Keratinocyte (primary cell): ENCODE data around the gene ARRDC2. TPM values are rescaled to one million over a fixed set of nuclear protein-coding genes. Genes with fewer than 3 reads are reported as not detected.
A peak's percentile ranks its signal among the peaks of the same experiment; 100 is the strongest.

Experiments
- DNase-seq: peaks from one replicate; pipeline ENCODE4 v3.0.0-alpha.2; 2011; ENCODE audit warnings: low read depth, missing footprints, low spot score
- FAIRE-seq: peaks from 2 replicates; lab custom pipeline; 2011; peaks lifted over from hg19 to GRCh38; lab: Jason Lieb, UNC
- H2AFZ ChIP-seq: 2 replicates; pipeline ENCODE4 v1.6.0; 2012; ENCODE audit warnings: low read length, control low read depth, inconsistent platforms; ENCODE audit not compliant: control insufficient read depth
- H3K27ac ChIP-seq: 2 replicates; pipeline ENCODE4 v1.5.1; 2011; ENCODE audit warnings: low read length; ENCODE audit not compliant: control insufficient read depth, insufficient read depth
- H3K27me3 ChIP-seq: 3 replicates; pipeline ENCODE4 v1.6.0; 2011; ENCODE audit warnings: low read length; ENCODE audit not compliant: control insufficient read depth, insufficient read depth; ENCODE audit errors: extremely low read depth
- H3K36me3 ChIP-seq, 2 experiments: 2 replicates in 1 of 2; 3 replicates in 1 of 2; pipeline ENCODE4 v1.5.1; 2011; ENCODE audit warnings: low read length in 2 of 2, mild to moderate bottlenecking in 1 of 2; ENCODE audit not compliant: control insufficient read depth in 2 of 2, insufficient read depth in 2 of 2; ENCODE audit errors: extremely low read depth in 1 of 2
- H3K4me1 ChIP-seq: 3 replicates; pipeline ENCODE4 v1.5.1; 2011; ENCODE audit warnings: low read length; ENCODE audit not compliant: control insufficient read depth, insufficient read depth; ENCODE audit errors: extremely low read depth
- H3K4me2 ChIP-seq: 3 replicates; pipeline ENCODE4 v1.6.0; 2011; ENCODE audit warnings: low read depth, low read length; ENCODE audit not compliant: control insufficient read depth, insufficient read depth; ENCODE audit errors: extremely low read depth
- H3K4me3 ChIP-seq, 3 experiments: fragments of 200-600 bp in 1 of 3; sonication (generic) in 1 of 3; 2 replicates in 2 of 3; 3 replicates in 1 of 3; pipeline ENCODE4 v1.5.1; 2011 to 2016; ENCODE audit warnings: low read length in 3 of 3, mild to moderate bottlenecking in 3 of 3, control low read depth in 2 of 3, inconsistent platforms in 1 of 3, low read depth in 1 of 3, mixed read lengths in 1 of 3, mixed run types in 1 of 3, moderate library complexity in 1 of 3; ENCODE audit not compliant: control insufficient read depth in 2 of 3, insufficient read depth in 2 of 3; ENCODE audit errors: extremely low read depth in 1 of 3
- H3K79me2 ChIP-seq: 2 replicates; pipeline ENCODE4 v1.6.0; 2012; ENCODE audit warnings: low read length; ENCODE audit not compliant: control insufficient read depth, insufficient read depth
- H3K9ac ChIP-seq: 3 replicates; pipeline ENCODE4 v1.6.0; 2011; ENCODE audit warnings: low read length; ENCODE audit not compliant: control insufficient read depth, insufficient read depth; ENCODE audit errors: extremely low read depth
- H3K9me1 ChIP-seq: 3 replicates; pipeline ENCODE4 v1.6.0; 2011; ENCODE audit warnings: low read length; ENCODE audit not compliant: control insufficient read depth, insufficient read depth; ENCODE audit errors: extremely low read depth
- H3K9me3 ChIP-seq: 2 replicates; pipeline ENCODE4 v1.5.1; 2012; ENCODE audit warnings: low read depth, low read length; ENCODE audit not compliant: control insufficient read depth
- H4K20me1 ChIP-seq: 3 replicates; pipeline ENCODE4 v1.6.0; 2011; ENCODE audit warnings: low read length; ENCODE audit not compliant: control insufficient read depth, insufficient read depth; ENCODE audit errors: extremely low read depth
- CTCF ChIP-seq, 3 experiments: IDR thresholded peaks in 1 of 3; conservative IDR thresholded peaks in 1 of 3; optimal IDR thresholded peaks in 1 of 3; 2 replicates in 2 of 3; 3 replicates in 1 of 3; pipeline versions ENCODE3 to v1.5.1; 2011; ENCODE audit warnings: low read length in 3 of 3, mild to moderate bottlenecking in 3 of 3, moderate library complexity in 2 of 3, control low read depth in 1 of 3, inconsistent platforms in 1 of 3; ENCODE audit not compliant: insufficient read depth in 2 of 3; ENCODE audit errors: extremely low read depth in 1 of 3
- EZH2 ChIP-seq: IDR thresholded peaks from one replicate; pipeline ENCODE4 v1.6.1; 2012; ENCODE audit warnings: inconsistent platforms, mild to moderate bottlenecking, low read length, moderate library complexity
- dilution Hi-C: fragments of 300-500 bp; cut with MboI; formaldehyde crosslinking; loops from one replicate; pipeline ENCODE4 v1.7.0; 2020; ENCODE audit warnings: low sequenced_read_pairs; ENCODE audit not compliant: extremely low pct_ligation_motif_present
- polyA plus RNA-seq, 5 experiments: library from polyadenylated mRNA; depleted of rRNA in 3 of 5; stranded (reverse) in 3 of 5; stranded (forward) in 1 of 5; unstranded in 1 of 5; fragments of >200 nt; gene quantifications; 1 replicate in 1 of 5; 2 replicates in 3 of 5; 3 replicates in 1 of 5; pipeline versions ENCODE4 v1.2.1 to v1.2.3, GENCODE V29; 2011 to 2012; ENCODE audit warnings: missing spikeins in 2 of 5, low read depth in 1 of 5, low replicate concordance in 1 of 5

ARRDC2 gene
- polyA plus RNA-seq, 1 donor (not counting 4 experiments of a cell fraction or from before 2014, with no cell fraction given), result 2.4 TPM

GRCh38 chr19:18020212-18021085 lies 12.5 kb downstream of the ARRDC2 start:
- TF ChIP-seq EZH2, result no peak
- no peak for TF ChIP-seq CTCF (optimal IDR thresholded peaks at IDR 0.05 in 1 of 3, IDR thresholded peaks at IDR 0.05 in 1 of 3, conservative IDR thresholded peaks at IDR 0.05 in 1 of 3; ENCODE audit: extremely low read depth in 1 of 3, insufficient read depth in 2 of 3, low read length in 3 of 3)
- H3K4me1 ChIP-seq, result peaks cover 11% of the 10 kb centered on the region
- H3K9me1 ChIP-seq, result no peaks in the 10 kb centered on the region
- no peaks in the 10 kb centered on the region for H3K36me3 ChIP-seq
- no peak overlapping the region for H3K9ac ChIP-seq
- H2AFZ ChIP-seq, result no peak overlapping the region
- no peak for FAIRE-seq
- H4K20me1 ChIP-seq, result no peaks in the 10 kb centered on the region
- H3K9me3 ChIP-seq, result no peaks in the 10 kb centered on the region
- H3K4me3 ChIP-seq, result no peak overlapping the region
- no peak for DNase-seq
- dilution Hi-C loops, result no loop called here
- no peaks in the 10 kb centered on the region for H3K27me3 ChIP-seq
- no peak overlapping the region for H3K27ac ChIP-seq
- no peak overlapping the region for H3K4me2 ChIP-seq
- no peaks in the 10 kb centered on the region for H3K79me2 ChIP-seq

- no peaks in the 10 kb centered on the region for H3K36me3 ChIP-seq
- dilution Hi-C loops, result no loop called here
- H3K4me2 ChIP-seq, result peak overlapping the region; percentile 1
- no peaks in the 10 kb centered on the region for H3K27me3 ChIP-seq
- no peak overlapping the region for H3K9ac ChIP-seq
- TF ChIP-seq EZH2 (no peak), CTCF (optimal IDR thresholded peaks at IDR 0.05 in 1 of 3, IDR thresholded peaks at IDR 0.05 in 1 of 3, conservative IDR thresholded peaks at IDR 0.05 in 1 of 3; ENCODE audit: extremely low read depth in 1 of 3, insufficient read depth in 2 of 3, low read length in 3 of 3) (no peak)
- H3K27ac ChIP-seq, result peak overlapping the region; percentile 14
- no peak for FAIRE-seq
- no peak for DNase-seq
- peak overlapping the region; percentile 52 for H2AFZ ChIP-seq
- H4K20me1 ChIP-seq, result no peaks in the 10 kb centered on the region
- no peaks in the 10 kb centered on the region for H3K9me1 ChIP-seq
- H3K4me1 ChIP-seq, result peaks cover 11% of the 10 kb centered on the region
- H3K9me3 ChIP-seq, result no peaks in the 10 kb centered on the region
- no peak overlapping the region for H3K4me3 ChIP-seq
- no peaks in the 10 kb centered on the region for H3K79me2 ChIP-seq
Observed at GRCh38 chr19:18021121-18021755, 13.3 kb downstream of the ARRDC2 start.
